Measurements from ENCODE around the gene MYO3B.
"Not testable (repeated sequence)": the region's sequence is repeated elsewhere in the genome, so short reads cannot be mapped to it uniquely, and the experiment has no call there.

MYO3B gene

GRCh38 chr2:170525566-170525900, 347.6 kb downstream of the MYO3B start:
- TF ChIP-seq SPI1 (IDR thresholded peaks at IDR 0.05; ENCODE audit: low read depth, low read length) (no peak), POLR2AphosphoS5 (IDR thresholded peaks at IDR 0.05; ENCODE audit: low read depth, low read length) (no peak), POU2F2 (IDR thresholded peaks at IDR 0.05; ENCODE audit: low read depth, low read length) (no peak)
- DNase-seq (ENCODE audit: insufficient read length, low spot score) (no peak), FAIRE-seq (no peak)

- DNase-seq (ENCODE audit: insufficient read length, low spot score) (no peak), FAIRE-seq (no peak)
- TF ChIP-seq PAX5 (IDR thresholded peaks at IDR 0.05; ENCODE audit: insufficient read depth, low read length, severe bottlenecking) (no peak), POLR2A (IDR thresholded peaks at IDR 0.05; ENCODE audit: low read depth, low read length) (no peak), POU2F2 (IDR thresholded peaks at IDR 0.05; ENCODE audit: low read depth, low read length) (no peak), POLR2AphosphoS5 (IDR thresholded peaks at IDR 0.05; ENCODE audit: low read depth, low read length) (no peak), TAF1 (IDR thresholded peaks at IDR 0.05; ENCODE audit: low read depth, low read length) (no peak), SPI1 (IDR thresholded peaks at IDR 0.05; ENCODE audit: low read depth, low read length) (no peak)
These were observed 352.4 kb downstream of the MYO3B start for GRCh38 chr2:170530284-170530745.

- DNase-seq (ENCODE audit: insufficient read length, low spot score) (no peak), FAIRE-seq (no peak)
- no peak for TF ChIP-seq SPI1 (IDR thresholded peaks at IDR 0.05; ENCODE audit: low read depth, low read length)
- TF ChIP-seq POLR2AphosphoS5 (IDR thresholded peaks at IDR 0.05; ENCODE audit: low read depth, low read length): no peak
- TF ChIP-seq PAX5 (IDR thresholded peaks at IDR 0.05; ENCODE audit: insufficient read depth, low read length, severe bottlenecking): no peak
- no peak for TF ChIP-seq POU2F2 (IDR thresholded peaks at IDR 0.05; ENCODE audit: low read depth, low read length)
- TF ChIP-seq POLR2A (IDR thresholded peaks at IDR 0.05; ENCODE audit: low read depth, low read length): no peak
These were observed 353.0 kb downstream of the MYO3B start for GRCh38 chr2:170530803-170531564.

GRCh38 chr2:170531876-170532275, 353.9 kb downstream of the MYO3B start:
- no peak for TF ChIP-seq TAF1 (IDR thresholded peaks at IDR 0.05; ENCODE audit: low read depth, low read length)
- TF ChIP-seq POLR2AphosphoS5 (IDR thresholded peaks at IDR 0.05; ENCODE audit: low read depth, low read length): no peak
- TF ChIP-seq POLR2A (IDR thresholded peaks at IDR 0.05; ENCODE audit: low read depth, low read length): no peak
- TF ChIP-seq SPI1 (IDR thresholded peaks at IDR 0.05; ENCODE audit: low read depth, low read length): no peak
- TF ChIP-seq PAX5 (IDR thresholded peaks at IDR 0.05; ENCODE audit: insufficient read depth, low read length, severe bottlenecking): no peak
- TF ChIP-seq POU2F2 (IDR thresholded peaks at IDR 0.05; ENCODE audit: low read depth, low read length): no peak
- no peak for FAIRE-seq
- DNase-seq (ENCODE audit: insufficient read length, low spot score): no peak

GRCh38 chr2:170533156-170533555, 355.2 kb downstream of the MYO3B start:
- no peak for FAIRE-seq
- TF ChIP-seq PAX5 (IDR thresholded peaks at IDR 0.05; ENCODE audit: insufficient read depth, low read length, severe bottlenecking) (no peak), TAF1 (IDR thresholded peaks at IDR 0.05; ENCODE audit: low read depth, low read length) (no peak), POLR2A (IDR thresholded peaks at IDR 0.05; ENCODE audit: low read depth, low read length) (no peak), POLR2AphosphoS5 (IDR thresholded peaks at IDR 0.05; ENCODE audit: low read depth, low read length) (no peak), SPI1 (IDR thresholded peaks at IDR 0.05; ENCODE audit: low read depth, low read length) (no peak), POU2F2 (IDR thresholded peaks at IDR 0.05; ENCODE audit: low read depth, low read length) (no peak)
- DNase-seq (ENCODE audit: insufficient read length, low spot score): no peak

- FAIRE-seq (no peak), DNase-seq (ENCODE audit: insufficient read length, low spot score) (no peak)
- TF ChIP-seq POLR2AphosphoS5 (IDR thresholded peaks at IDR 0.05; ENCODE audit: low read depth, low read length): no peak
These were observed 357.6 kb downstream of the MYO3B start for GRCh38 chr2:170535552-170535951.

DNA sequence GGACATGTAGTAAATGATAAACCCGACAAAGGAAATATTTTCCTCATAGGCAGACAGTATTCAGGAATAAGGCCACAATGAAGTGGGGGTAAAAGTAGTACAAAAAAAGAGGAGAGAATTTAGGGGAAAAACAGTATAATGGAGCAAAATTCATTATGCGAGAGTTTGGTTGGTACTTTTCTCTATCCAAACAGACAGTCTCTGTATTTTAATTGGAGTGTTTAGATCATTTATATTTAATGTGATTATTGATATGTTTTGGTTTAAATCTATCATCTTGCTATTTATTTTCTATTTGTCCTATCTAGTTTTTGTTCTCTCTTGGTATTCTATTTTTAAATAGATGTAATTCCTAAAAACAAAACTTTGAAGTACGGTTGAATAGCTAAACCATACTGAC, 366.9 kb downstream of the MYO3B start:
- DNase-seq (ENCODE audit: insufficient read length, low spot score) (no peak), FAIRE-seq (no peak)
- no peak for TF ChIP-seq POLR2AphosphoS5 (IDR thresholded peaks at IDR 0.05; ENCODE audit: low read depth, low read length)
- no peak for TF ChIP-seq POU2F2 (IDR thresholded peaks at IDR 0.05; ENCODE audit: low read depth, low read length)
- TF ChIP-seq PAX5 (IDR thresholded peaks at IDR 0.05; ENCODE audit: insufficient read depth, low read length, severe bottlenecking): no peak
- TF ChIP-seq TAF1 (IDR thresholded peaks at IDR 0.05; ENCODE audit: low read depth, low read length): no peak

GRCh38 chr2:170548304-170548703, 370.4 kb downstream of the MYO3B start:
- FAIRE-seq (no peak), DNase-seq (ENCODE audit: insufficient read length, low spot score) (no peak)
- TF ChIP-seq POU2F2 (IDR thresholded peaks at IDR 0.05; ENCODE audit: low read depth, low read length) (no peak), SPI1 (IDR thresholded peaks at IDR 0.05; ENCODE audit: low read depth, low read length) (no peak), TAF1 (IDR thresholded peaks at IDR 0.05; ENCODE audit: low read depth, low read length) (no peak)

DNA sequence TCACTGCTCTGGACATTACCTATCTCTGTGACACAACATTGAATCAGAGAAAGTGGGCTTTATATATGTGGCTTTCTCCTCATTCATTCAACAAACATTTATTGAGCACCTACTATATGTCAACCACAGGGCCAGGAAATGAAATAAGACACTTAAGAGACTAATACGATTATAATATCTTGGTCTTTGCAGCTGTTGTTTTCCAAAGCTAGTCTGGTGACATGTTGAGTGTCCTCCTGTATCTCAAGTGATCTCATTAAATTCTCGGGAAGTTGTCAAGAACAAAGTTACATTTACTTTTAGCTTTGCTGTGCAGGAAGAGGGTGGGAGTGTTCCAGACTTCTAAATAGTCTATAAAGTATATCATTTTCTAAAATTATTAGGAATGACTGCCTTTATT, 372.6 kb downstream of the MYO3B start:
- TF ChIP-seq TAF1 (IDR thresholded peaks at IDR 0.05; ENCODE audit: low read depth, low read length) (no peak), POLR2A (IDR thresholded peaks at IDR 0.05; ENCODE audit: low read depth, low read length) (no peak), PAX5 (IDR thresholded peaks at IDR 0.05; ENCODE audit: insufficient read depth, low read length, severe bottlenecking) (no peak), SPI1 (IDR thresholded peaks at IDR 0.05; ENCODE audit: low read depth, low read length) (no peak), POLR2AphosphoS5 (IDR thresholded peaks at IDR 0.05; ENCODE audit: low read depth, low read length) (no peak), POU2F2 (IDR thresholded peaks at IDR 0.05; ENCODE audit: low read depth, low read length) (no peak)
- no peak for DNase-seq (ENCODE audit: insufficient read length, low spot score)
- no peak for FAIRE-seq

- not testable (repeated sequence) for DNase-seq (ENCODE audit: insufficient read length, low spot score); FAIRE-seq
These were observed 374.0 kb downstream of the MYO3B start for GRCh38 chr2:170551899-170552298.

- FAIRE-seq: no peak
- no peak for DNase-seq (ENCODE audit: insufficient read length, low spot score)
- no peak for TF ChIP-seq POU2F2 (IDR thresholded peaks at IDR 0.05; ENCODE audit: low read depth, low read length)
- TF ChIP-seq TAF1 (IDR thresholded peaks at IDR 0.05; ENCODE audit: low read depth, low read length): no peak
- TF ChIP-seq SPI1 (IDR thresholded peaks at IDR 0.05; ENCODE audit: low read depth, low read length): no peak
- no peak for TF ChIP-seq POLR2A (IDR thresholded peaks at IDR 0.05; ENCODE audit: low read depth, low read length)
- TF ChIP-seq POLR2AphosphoS5 (IDR thresholded peaks at IDR 0.05; ENCODE audit: low read depth, low read length): no peak
- TF ChIP-seq PAX5 (IDR thresholded peaks at IDR 0.05; ENCODE audit: insufficient read depth, low read length, severe bottlenecking): no peak
These were observed 375.8 kb downstream of the MYO3B start for GRCh38 chr2:170553748-170554147.

All from GM12891 (cell line).